Myocyte (in vitro differentiated cells): ENCODE results near the gene YWHAH. TPM values are rescaled to one million over a fixed set of nuclear protein-coding genes. Genes with fewer than 3 reads are reported as not detected.

ENCODE experiments used
- DNase-seq: peaks from one replicate; pipeline ENCODE4 v3.0.0-alpha.2; 2012; ENCODE audit warnings: low read depth
- polyA plus RNA-seq: library from polyadenylated mRNA; unstranded; fragments of >200 nt; gene quantifications from one replicate; pipeline ENCODE4 v1.2.1, GENCODE V29; 2012; ENCODE audit warnings: missing spikeins
- total RNA-seq: library from RNA; depleted of rRNA; stranded (reverse); fragments of >200 nt; gene quantifications from 2 replicates; pipeline ENCODE4 v1.2.3, GENCODE V29; 2014

The YWHAH gene
- total RNA-seq: 56.4 and 66.1 TPM in 2 replicates
- 136 TPM for polyA plus RNA-seq

DNA sequence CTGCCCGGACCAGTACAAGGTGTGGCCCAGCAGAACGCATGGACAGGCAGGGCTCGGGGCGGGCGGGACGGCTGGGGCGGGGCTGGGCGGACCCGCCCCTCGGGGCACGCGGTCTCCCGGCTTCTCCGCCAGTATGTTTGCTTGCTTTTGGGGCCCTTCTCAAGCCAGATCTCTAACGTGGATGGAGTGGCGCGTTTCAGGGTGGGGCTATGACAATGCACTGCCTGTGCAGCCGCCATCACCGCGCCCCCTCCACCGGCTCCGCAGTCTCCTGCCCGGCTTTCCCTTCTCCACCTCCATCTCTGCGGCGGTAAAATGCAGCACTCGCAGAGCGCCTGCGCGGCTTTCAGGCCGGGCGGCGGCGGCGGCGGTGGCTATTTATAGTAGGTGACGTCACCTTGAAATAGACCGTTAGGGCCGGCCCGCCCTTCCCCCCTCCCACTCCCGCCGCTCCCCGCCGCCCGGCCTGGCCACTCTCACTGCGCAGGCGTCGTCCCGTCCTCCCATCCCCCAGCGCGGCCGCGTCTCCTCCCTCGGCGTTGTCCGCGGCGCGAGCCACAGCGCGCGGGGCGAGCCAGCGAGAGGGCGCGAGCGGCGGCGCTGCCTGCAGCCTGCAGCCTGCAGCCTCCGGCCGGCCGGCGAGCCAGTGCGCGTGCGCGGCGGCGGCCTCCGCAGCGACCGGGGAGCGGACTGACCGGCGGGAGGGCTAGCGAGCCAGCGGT is at the start of gene YWHAH:
Gene YWHAH, plus strand, starts transcription at position 558 of the 722 bp plus-strand sequence. CDS start 199 bp downstream, outside the sequence.
- DNase-seq: peak; percentile 95

DNA sequence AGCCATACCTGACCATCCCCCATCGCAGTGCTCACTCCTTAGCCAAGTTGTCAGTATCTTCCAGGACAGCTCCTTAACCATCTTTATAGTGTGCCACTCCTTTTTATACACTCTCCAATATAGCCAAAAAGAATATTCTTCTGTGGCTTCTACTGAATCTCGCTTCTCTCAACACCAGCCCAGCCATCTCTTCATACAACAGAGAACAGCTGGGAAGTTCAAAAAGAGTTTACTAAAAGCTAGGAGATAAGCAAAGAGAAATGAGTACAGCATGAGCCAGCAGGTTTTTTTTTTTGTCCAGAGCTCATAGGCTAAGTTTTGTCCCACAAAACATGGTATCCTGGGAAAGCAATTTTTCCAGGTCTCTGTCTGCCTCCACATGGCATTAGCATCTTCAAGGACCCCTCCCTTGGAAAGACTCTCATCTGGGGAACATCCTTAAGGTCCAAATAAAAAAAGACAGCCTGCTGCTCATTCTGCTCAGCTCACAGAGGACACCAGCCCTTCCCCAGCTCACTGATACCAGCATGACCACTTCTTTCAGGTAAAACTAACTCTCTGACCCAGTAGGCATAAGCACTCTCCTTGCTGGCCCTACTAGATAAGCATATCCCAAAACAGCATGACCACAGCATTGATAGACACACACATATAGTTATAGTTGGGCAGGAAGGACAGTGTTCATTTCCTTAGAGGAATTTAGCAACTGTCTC is 48.8 kb upstream of the YWHAH start:
- DNase-seq: no peak

DNA sequence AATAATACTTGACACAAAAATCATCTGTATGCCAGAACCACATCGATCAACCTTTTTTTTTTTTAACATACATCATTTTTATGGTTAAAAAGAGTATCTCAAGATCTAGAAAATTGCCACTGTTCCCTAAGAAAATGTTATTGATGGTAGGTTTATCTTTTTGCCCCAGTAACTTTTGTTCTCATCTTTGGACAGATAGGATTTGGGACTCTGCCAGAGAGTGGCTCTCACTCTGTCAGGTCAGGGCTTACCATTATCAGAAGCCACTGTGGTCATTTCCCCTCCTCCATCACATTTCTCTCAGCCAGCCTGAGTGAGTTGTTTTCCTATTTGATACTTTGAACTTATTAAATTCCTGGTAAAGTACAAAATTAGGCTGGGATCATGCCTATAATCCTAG is 47.9 kb upstream of the YWHAH start:
- no peak for DNase-seq

DNA sequence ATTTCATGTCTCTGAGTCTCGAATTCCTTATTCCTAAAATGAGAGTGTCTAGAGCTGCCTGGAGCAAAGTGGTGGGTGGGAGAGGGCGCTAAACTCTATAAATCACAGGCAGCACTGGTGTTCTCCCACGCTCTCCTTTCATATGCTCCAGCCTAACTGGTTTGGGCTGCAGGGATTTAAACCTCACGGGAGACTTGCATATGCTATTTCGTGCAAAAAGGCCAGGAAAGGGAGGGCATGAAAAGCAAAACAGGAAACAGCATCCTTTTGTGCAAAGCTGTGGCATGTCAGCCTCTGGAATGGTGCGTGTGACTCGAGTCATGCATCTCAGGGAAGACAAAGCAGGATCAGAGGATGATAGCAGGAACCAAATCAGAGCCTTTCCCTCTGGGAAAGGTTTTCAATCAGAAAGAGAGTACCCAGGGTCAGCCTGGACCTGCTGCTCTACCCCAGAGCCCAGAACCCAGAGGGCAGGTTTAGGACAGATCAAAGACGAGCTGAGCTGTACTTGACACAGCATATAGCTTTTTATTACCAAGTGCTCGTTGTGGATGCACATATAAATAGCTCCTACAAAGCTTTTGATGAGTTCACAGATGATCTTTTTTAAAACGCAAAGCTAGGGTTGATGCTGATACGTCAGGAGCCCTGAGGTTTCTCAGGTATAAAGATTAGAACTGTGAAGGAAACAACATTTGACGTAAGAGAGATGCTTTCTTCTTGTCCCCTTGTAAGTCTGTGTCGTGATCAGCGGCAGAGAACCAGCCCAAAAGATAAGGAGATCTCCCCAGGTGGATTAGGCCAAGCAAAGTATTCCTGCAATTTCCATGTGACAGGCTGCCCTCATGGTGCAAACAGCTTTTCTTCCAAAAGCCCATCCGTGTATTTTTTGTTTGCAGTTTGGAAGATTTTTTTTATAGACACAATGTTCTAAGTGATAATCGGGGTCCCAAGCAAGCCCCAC is 46.2 kb upstream of the YWHAH start:
- DNase-seq: peak; percentile 35

DNA sequence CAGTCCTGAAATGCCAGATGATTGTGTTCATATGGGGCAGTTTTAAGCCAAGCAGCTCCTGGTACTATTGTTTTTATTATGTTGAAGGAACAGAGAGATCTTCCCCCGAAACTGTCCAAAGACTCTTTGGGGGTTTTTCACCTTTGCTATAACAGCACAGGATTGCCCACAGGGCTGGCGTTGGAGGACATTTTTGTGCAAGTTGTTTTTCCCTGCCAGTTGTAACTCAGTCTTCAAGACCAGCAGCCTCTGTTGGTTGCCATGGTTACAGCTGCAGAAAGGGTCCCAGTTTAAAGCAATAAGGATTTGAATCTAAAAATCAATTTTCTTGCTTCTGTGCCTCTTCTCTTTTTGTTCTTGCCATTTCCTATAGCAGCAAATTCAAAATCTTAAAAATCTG is 45.4 kb upstream of the YWHAH start:
- DNase-seq: no peak

DNA sequence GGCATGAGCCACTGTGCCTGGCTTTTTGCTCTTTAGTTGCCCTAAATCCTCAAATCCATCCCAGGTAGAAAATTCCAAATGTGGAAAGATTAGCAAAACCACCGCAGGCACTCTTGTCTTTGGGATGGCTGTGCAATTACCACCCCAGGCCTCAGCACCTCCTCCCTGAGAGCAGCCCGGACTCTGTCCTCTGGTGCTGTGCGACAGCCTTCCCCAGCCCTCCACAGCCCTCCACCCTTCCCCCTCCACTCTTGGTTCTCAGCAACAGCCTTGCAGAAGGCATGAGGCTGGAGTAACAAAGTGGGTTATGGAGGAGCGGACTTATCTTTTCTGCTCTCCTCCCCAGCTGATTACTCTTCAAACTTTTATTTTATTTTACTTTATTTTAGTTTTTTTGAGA is 44.7 kb upstream of the YWHAH start:
- DNase-seq: no peak

DNA sequence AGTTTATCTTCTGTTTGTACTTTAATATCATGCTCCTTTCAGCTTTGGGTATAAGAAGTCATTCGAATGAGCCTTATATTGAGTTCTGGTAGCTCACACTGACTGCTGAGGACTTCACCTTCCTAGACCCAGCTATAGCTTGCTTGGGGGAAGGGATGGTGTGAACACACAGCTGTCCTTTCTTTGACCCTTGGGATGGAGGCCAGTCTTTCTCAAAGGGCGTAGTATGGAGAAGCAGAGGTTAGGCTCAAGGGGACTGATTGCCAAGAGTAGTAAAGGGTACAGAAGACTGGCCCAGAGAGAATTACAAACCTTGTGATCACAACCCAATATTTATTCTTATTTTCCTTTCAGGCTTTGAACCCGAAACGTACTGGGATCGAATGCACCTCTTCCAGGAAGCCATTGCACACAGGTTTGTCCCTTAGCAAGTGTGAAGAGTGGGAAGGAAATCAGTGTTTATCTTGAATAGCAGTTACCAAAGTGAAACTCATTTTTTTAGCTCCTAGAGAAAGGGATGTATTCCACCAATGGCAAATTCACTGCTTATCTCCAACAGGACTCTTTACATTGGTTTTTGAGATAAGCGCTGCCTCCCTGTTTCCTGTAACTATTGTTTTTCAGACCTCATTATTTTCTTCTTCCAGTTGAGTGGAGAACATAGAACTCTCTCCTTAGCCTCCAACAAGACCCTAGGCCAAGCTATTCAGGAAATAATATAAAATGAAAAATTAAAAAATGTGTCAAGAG is 42.8 kb upstream of the YWHAH start:
- no peak for DNase-seq

DNA sequence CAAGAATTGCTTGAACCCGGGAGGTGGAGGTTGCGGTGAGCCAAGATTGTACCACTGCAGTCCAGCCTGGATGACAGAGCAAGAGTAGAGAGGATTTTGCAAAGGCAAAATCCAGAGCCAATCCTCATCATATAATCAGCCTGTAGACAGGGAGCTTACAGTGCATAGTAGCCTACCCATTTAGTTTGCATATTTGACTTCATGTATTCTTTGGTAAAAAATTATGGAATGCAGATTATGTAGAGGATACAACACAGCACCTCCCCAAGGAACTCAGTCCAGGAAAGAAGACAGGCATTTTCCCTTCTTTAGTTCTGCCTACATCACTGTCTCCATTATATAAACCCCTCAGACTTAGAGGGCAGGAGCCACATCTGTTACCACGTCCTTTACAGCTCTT is 39.7 kb upstream of the YWHAH start:
- DNase-seq: no peak

DNA sequence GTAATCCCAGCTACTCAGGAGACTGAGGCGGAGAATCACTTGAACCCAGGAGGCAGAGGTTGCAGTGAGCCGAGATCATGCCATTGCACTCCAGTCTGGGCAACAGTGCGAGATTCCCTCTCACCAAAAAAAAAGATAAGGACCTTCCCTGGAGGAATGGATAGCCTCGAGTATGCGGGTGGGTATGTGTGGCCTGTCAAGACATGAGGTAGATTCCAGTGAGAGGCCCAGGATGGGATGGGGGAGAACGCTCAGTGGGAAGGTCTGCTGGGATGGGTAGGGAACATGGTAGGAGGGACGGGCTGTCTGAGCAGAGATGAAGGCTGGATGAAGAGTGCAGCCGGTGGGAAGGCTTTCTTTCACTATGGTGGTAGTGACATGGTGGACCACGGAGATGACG is 39.0 kb upstream of the YWHAH start:
- DNase-seq: no peak

DNA sequence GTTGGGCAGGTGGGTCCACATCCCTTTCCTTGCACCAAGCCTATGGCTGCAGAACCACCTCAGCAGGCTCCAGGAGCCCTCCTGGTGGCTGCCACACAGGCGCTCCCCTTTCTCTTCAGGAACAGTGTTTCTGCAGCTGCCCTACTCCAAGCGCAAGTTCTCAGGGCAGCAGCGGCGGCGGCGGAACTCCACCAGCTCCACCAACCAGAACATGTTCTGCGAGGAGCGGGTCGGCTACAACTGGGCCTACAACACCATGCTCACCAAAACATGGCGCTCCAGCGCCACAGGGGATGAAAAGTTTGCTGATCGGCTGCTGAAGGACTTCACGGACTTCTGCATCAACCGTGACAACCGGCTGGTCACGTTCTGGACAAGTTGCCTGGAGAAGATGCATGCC is 38.2 kb upstream of the YWHAH start:
- no peak for DNase-seq

DNA sequence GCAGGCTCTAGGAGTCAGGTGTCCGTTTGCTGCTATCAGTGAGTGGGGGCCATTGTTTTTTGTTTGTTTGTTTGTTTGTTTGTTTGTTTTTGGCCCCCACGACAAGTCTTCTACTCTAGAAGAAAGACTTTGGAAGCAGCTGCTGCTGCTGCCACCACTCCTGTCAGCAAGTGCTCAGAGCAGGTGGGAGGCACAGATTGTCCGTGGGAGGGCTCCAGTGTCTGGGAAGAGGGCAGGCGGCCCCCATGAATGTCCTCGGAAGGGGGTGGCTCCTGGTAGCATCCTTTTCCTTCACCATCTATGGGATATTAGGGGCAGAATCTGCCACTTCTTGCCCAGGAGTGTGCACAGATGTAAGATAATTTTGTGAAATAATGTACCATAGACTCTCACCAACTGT is 37.8 kb upstream of the YWHAH start:
- no peak for DNase-seq

DNA sequence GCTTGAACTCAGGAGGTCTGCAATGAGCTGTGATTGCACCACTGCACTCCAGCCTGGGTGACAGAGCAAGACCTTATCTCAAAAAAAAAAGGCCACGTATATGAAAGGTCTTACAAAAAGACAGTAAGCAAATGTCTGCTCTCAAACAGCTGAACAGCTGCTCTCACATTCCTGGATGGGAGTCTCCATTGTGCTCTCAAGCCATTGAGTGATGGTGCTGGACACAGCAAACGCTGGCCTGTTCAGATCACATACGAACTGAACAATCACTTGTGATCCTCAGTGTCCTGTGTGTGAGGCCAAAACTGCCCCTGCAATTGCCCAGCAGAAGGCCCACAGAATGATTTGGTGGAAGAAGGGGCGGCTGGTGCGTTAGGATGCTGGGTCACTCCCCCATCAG is 34.4 kb upstream of the YWHAH start:
- DNase-seq: no peak

DNA sequence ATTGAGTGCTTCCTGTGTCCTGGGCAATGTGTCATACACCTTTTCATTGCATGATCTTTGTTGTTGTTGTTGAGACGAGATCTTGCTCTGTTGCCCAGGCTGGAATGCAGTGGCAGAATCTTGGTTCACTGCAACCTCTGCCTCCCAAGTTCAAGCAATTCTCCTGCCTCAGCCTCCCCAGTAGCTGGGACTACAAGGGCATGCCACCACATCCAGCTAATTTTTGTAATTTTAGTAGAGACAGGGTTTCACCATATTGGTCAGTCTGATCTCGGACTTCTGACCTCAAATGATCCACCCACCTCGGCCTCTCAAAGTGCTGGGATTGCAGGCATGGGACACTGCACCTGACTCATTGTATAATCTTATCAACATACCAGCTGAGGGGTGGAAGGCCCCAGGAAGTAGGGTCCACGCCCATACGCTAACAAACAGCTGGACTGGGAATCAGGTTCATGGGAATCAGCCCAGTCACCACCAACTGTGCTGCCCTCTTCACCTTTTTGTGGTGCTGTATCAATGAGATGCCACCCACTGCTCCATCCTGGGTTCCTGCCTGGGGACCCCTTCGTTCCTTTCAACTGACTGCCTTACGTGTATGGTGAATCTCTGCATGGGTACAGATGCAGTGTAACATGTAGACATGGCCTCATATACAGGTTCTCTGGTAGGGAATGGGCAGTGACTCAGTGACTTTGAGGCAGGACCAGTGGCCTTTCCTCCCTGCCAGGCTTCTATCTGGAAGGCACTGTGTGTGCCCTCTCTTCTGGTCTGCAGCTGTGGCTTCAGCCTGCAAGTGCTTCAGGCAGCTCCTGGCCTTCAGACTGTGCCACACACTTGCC is 32.5 kb upstream of the YWHAH start:
- no peak for DNase-seq

DNA sequence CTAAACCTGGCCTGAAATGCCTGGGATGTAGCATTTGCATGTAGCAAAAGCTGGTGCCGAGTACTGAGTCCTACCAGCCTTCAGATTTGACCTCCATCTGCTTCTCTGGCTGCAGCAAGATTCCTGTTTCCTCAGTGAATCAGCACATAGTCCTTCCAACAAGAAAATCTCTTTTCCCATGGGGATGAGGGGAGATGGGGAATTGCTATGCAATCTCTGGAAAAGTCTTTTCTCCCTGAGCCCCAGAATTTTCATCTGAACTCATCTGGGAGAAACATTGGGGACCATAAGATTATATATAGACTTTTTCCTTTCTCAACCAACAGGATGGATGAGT is 32.0 kb upstream of the YWHAH start:
- peak; percentile 31 for DNase-seq

DNA sequence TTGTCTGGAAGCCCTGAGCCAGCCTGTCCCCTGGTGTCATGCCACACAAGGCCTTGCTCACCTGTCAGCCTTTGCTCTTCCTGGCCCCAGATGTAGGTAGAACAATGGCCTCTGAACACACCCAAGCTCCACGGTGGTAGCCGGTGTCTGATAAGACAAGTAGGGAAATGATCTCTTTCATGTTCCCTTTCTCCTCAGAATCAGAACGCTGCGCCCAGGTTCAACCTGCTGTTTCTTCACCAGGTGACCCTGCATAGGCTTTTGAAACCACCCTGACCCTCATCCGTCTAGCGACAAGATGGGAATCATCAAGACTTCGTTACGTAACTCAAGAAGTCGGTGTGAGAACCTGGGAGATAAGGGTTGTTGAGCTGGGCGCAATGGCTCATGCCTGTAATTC is 28.7 kb upstream of the YWHAH start:
- no peak for DNase-seq

DNA sequence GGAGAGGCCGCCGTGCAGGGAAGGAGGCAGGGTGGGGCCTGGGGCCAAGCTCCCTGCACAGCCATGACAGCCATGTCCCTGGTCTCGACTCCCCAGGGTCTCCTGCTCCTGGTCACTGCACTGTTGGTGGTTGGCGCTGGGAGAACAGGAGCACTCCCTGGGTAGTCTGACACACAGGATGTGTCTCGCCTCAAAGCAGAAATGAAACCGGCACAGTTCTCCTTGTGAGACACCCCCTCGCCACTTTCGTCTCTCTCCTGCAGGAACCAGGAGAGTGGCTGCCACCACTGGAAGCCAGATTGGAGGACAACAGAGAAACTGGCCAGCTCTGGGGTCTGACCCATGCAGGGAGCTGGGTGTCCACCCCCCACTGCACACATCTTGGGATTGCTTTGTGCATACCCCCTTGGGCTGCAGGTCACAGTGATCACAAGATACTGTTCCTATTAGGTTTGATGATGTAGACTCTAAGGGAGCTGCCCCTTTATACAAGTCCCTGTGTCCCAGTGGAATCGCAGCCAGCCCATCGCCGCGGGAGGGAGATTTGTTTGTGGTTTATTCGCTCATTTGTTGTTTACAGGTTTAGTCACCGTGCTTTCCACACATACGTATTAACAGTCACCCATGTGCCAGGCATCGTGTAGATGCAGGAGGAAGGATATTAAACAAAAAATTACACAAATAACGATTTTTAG is 27.0 kb upstream of the YWHAH start:
- no peak for DNase-seq

DNA sequence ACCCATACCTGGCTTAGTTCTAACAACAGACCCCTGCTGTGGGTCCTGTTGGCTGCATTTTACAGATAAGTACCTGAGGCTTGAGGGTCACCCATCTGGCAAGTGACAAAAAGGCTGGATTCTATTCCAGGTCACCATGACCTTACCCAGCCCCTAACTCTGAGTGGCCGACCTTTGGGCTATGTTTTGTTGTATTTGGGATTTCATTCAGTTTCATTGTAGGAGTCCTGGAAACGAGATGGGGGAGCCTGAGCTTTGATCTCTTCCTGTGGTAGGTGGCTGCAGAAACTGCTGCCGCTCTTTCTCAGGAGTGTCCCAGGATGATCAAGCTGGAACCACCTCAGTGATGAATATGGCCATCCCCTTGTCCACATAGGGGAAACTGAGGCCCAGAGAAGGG is 24.6 kb upstream of the YWHAH start:
- no peak for DNase-seq

DNA sequence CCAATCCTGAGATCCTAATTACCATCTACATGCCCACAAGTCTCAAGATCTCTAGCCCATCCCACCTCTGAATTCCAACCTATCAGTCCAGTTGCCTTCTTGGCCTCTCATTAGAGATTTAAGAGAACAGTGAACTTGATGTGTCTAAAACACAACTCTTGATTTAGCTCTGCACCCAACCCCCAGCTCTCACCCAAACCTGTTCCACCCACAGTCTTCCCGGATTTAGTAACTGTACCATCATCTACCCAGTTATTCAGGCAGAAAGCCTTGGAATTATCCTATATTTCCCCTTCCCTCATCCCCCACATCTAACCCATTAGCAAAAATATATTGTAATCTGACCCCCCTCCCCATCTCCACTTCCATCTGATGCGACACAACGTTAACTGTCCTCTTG is 24.0 kb upstream of the YWHAH start:
- no peak for DNase-seq

DNA sequence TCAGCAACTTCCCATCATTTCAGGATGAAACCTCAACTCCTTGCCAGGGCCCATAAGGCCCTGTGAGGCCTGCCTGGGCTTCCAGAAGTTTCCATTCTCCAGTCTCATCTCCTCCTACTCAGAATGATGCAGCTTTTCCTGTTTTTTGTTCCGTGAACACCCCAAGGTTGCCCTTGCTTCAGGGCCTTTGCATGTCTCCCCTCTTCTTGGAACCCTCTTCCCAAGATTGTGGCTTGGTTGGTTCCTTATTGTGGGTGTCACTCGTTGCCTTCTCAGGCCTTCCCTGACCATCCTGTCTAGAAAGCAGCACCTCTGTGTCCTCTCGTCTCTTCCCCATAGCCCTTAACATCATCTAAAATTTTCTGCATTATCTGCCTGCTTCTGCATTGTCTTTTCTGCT is 23.2 kb upstream of the YWHAH start:
- no peak for DNase-seq

DNA sequence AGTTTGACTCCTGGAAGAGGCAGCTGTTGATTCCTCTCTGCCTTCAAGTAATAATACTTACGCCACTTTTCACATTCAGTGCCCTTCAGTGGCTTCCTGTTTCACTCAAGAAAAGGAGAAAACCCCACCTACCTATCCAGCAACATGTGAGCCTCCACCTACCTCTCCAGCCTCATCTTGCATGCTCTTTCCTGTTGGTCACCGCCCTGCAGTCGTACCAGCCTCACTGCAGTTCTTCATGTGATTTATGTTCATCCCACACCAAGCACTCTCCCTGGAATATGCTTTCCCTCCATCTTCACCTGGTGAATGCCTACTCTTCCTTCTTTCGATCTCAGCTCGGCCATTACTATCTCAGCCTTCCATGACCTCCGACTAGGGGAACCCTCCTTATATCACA is 21.8 kb upstream of the YWHAH start:
- DNase-seq: no peak
